D341Med (cell line): ENCODE measurements around the gene GIT2.
A peak's percentile ranks its signal among the peaks of the same experiment; 100 is the strongest.
"Not testable (repeated sequence)": the region's sequence is repeated elsewhere in the genome, so short reads cannot be mapped to it uniquely, and the experiment has no call there.

Experiments
- DNase-seq: peaks from one replicate; pipeline ENCODE4 v3.0.0; 2012; ENCODE audit warnings: low spot score

The GIT2 gene

GRCh38 chr12:109946505-109946904 is 49.7 kb downstream of the GIT2 start:
- no peak for DNase-seq

- DNase-seq: no peak
These were observed 51.4 kb downstream of the GIT2 start for GRCh38 chr12:109944561-109945359.

- no peak for DNase-seq
These were observed 52.4 kb downstream of the GIT2 start for GRCh38 chr12:109943811-109944210.

- DNase-seq: no peak
These were observed 55.7 kb downstream of the GIT2 start for GRCh38 chr12:109940339-109940923.

GRCh38 chr12:109939504-109939903 is 56.7 kb downstream of the GIT2 start:
- DNase-seq: no peak

GRCh38 chr12:109938947-109939346 is 57.2 kb downstream of the GIT2 start:
- no peak for DNase-seq

- no peak for DNase-seq
These were observed 58.8 kb downstream of the GIT2 start for GRCh38 chr12:109937371-109937770.

GRCh38 chr12:109934026-109934425 is 62.1 kb downstream of the GIT2 start:
- no peak for DNase-seq

- no peak for DNase-seq
These were observed 63.2 kb downstream of the GIT2 start for GRCh38 chr12:109932878-109933503.

- DNase-seq: no peak
These were observed 65.0 kb downstream of the GIT2 start for GRCh38 chr12:109931143-109931542.

GRCh38 chr12:109930028-109930800 is 66.0 kb downstream of the GIT2 start:
- no peak for DNase-seq

GRCh38 chr12:109929326-109929725 is 66.8 kb downstream of the GIT2 start:
- not testable (repeated sequence) for DNase-seq

GRCh38 chr12:109928058-109928656 is 68.0 kb downstream of the GIT2 start:
- no peak for DNase-seq

- DNase-seq: peak; percentile 80
These were observed 68.5 kb downstream of the GIT2 start for GRCh38 chr12:109927622-109928021.

GRCh38 chr12:109926488-109927210 is 69.5 kb downstream of the GIT2 start:
- DNase-seq: no peak

GRCh38 chr12:109926016-109926415 is 70.2 kb downstream of the GIT2 start:
- DNase-seq: no peak

GRCh38 chr12:109925185-109925840 is 70.9 kb downstream of the GIT2 start:
- no peak for DNase-seq

GRCh38 chr12:109923481-109924245 is 72.5 kb downstream of the GIT2 start:
- no peak for DNase-seq

- no peak for DNase-seq
These were observed 73.1 kb downstream of the GIT2 start for GRCh38 chr12:109923038-109923437.

- DNase-seq: no peak
These were observed 74.2 kb downstream of the GIT2 start for GRCh38 chr12:109921982-109922381.
